IPS-18c (cell line): ENCODE data around the gene UGDH.
"Not testable (repeated sequence)": the region's sequence is repeated elsewhere in the genome, so short reads cannot be mapped to it uniquely, and the experiment has no call there.

Experiments
- H3K4me3 ChIP-seq: 2 replicates; pipeline ENCODE4 v1.7.0; 2013; ENCODE audit warnings: low read depth, mild to moderate bottlenecking, low read length, moderate library complexity; ENCODE audit not compliant: insufficient read depth
- H3K9me3 ChIP-seq: one replicate; pipeline ENCODE4 v1.6.1; 2013; ENCODE audit warnings: mild to moderate bottlenecking, low read length, moderate library complexity; ENCODE audit not compliant: control insufficient read depth, insufficient read depth

Gene UGDH

GRCh38 chr4:39470402-39470801 lies 56.8 kb downstream of the UGDH start:
- H3K9me3 ChIP-seq: no peaks in the 10 kb centered on the region
- no peak overlapping the region for H3K4me3 ChIP-seq

DNA sequence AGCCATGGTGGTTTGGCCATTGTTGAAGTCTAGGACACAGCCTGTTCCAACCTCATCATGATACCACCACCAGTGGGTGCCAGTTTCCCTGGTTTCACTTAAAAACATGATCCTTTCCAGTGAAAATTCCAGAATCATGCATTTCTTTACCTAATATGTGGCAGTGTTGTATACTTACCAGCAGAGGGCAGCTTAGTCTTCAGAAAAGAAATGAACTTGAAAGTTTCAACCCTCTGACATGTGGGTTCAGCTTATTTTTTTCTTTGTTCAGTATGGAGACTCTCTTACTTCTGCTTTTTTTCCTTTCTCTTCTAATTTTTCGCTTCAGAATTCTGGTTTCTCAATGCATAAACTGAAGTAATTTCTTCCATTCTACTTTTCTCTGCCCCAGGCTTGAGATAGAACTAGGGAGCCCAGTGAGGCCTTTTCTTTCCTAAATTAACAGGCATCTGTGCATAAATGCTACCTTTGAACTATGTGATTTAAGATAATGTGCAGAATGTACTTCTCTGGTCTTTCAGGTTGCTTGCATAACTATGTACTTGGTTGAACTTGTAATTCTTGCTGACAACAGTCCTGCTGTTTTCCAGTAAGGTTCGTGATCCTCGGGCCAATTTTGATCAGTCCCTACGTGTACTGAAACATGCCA lies 57.7 kb downstream of the UGDH start:
- Histone ChIP-seq H3K9me3 (no peaks in the 10 kb centered on the region), H3K4me3 (no peak overlapping the region)

GRCh38 chr4:39467464-39467863 lies 59.8 kb downstream of the UGDH start:
- no peaks in the 10 kb centered on the region for H3K9me3 ChIP-seq
- no peak overlapping the region for H3K4me3 ChIP-seq

- Histone ChIP-seq H3K9me3 (no peaks in the 10 kb centered on the region), H3K4me3 (no peak overlapping the region)
These were observed 60.5 kb downstream of the UGDH start for GRCh38 chr4:39466747-39467146.

- no peak overlapping the region for H3K4me3 ChIP-seq
These were observed 62.2 kb downstream of the UGDH start for GRCh38 chr4:39464886-39465501.

DNA sequence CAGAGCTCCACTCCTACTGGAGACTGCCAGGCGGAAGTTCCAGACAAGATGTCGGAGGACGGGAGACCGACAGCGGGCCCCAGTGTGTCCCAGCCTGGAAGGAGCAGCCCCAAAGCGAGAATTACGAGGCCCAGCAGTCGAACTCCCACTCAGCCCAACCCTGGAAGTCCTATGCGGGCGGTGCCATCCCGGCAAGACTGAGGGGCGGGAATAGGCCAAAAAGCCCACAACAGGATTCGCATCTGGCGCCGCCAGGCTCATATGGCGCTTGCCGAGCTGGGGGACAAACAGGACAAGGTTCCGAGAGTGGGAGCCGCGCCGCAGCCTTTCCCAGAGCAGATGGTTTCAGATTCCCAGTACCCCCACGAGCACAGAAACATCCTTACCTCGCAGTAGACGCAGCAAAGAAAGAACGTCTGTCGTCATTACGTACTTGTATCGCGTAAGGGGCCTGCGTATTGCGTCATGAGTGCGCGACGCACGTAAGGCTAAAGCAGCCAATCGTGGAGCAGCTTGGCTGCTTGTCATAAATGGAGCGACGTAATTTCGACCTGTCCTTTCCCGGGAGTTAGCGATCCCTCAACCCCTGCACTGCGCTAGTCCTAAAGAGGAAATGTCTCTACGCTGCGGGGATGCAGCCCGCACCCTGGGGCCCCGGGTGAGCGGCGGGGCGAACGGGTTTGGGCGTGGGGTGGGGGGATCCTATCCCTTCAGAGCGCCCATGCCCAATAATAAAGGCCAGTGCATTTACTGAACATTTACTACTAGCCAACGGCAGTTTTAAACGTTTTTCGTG lies 68.5 kb downstream of the UGDH start, which contains the start of the genes LIAS and RPL9:
Gene LIAS (plus strand): TSS at position 552 of the 796 bp plus-strand sequence. CDS start 62 bp downstream, at position 614.
Gene RPL9 (minus strand): TSS at position 418 of the 796 bp plus-strand sequence. CDS start 483 bp downstream, outside the sequence.
- Histone ChIP-seq H3K9me3 (no peaks in the 10 kb centered on the region), H3K4me3 (peak within 1 kb of the TSS; percentile 93)

More at GRCh38 chr4:39464886-39465501, 62.2 kb downstream of the UGDH start:
- H3K9me3 ChIP-seq: no peaks in the 10 kb centered on the region

- not testable (repeated sequence) for H3K9me3 ChIP-seq
- peak overlapping the region; percentile 93 for H3K4me3 ChIP-seq
These were observed 69.1 kb downstream of the UGDH start for GRCh38 chr4:39458161-39458504.

- Histone ChIP-seq H3K9me3 (no peaks in the 10 kb centered on the region), H3K4me3 (peak overlapping the region; percentile 93)
These were observed 70.1 kb downstream of the UGDH start for GRCh38 chr4:39456946-39457763.

DNA sequence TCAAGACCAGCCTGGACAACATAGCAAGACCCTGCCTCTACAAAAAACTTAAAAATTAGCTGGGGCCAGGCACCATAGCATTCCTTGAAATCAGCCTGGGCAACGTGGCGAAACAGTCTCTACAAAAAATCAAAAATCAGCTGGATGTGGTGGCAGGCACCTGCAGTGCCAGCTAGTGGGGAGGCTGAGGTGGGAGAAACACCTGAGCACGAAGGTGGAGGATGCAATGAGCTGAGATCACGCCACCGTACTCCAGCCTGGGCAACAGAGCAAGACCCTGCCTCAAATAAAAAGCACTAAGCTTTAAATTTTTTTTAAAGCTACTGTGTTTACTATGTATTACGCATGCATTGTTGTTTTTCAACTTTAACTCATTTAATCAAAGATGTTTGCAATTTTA lies 71.8 kb downstream of the UGDH start:
- no peak overlapping the region for H3K4me3 ChIP-seq
- H3K9me3 ChIP-seq: no peaks in the 10 kb centered on the region

DNA sequence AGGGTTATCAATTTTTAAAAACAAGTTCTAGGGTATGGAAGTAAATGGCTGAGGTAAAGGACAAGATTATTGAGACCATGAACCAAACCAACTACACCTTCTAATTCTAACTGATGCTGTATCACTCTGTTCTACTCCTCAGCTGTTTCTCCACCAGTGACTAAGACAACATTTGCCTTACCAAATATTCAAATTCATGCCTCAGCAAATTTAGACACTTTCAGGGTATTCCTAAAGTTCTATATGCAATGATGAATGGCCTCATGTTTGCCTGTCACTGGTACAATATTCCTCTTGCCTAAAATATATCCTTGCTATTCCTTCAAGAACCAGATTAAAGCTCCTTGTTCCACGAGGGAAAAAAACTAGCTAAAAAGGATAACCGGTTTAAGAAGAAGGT lies 73.5 kb downstream of the UGDH start:
- no peak overlapping the region for H3K4me3 ChIP-seq
- no peaks in the 10 kb centered on the region for H3K9me3 ChIP-seq

DNA sequence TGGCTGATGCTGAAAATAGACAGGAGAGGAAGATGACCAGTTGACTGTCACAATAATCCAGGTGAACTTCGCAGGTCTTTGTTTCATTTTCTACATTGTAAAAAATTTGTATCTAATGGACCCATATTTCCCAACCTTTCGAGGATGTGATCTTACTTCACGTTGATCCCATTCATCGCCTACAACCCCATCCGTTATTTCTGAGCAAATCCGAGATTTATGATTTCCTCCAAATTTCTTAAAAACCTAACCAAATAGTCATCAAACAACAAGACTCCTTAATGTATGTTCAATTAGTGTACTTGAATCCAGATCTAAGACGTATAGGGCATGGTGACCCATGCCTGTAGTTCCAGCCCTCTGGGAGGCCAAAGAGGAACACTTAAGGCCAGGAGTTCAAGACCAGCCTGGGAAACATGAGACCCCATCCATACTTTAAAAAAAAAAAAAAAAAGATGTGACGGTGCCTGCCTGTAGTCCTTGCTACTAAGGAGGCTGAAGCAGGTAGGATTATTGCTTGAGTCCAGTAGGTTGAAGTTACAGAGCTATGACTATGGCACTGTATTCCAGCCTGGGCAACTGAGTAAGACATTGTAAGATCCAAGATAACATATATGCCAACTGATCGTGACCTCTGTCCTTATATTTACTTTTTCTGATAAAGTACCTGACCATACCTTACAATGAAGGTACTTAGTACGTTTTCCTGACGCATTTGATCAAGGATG lies 74.2 kb downstream of the UGDH start:
- Histone ChIP-seq H3K4me3 (no peak overlapping the region), H3K9me3 (no peaks in the 10 kb centered on the region)

DNA sequence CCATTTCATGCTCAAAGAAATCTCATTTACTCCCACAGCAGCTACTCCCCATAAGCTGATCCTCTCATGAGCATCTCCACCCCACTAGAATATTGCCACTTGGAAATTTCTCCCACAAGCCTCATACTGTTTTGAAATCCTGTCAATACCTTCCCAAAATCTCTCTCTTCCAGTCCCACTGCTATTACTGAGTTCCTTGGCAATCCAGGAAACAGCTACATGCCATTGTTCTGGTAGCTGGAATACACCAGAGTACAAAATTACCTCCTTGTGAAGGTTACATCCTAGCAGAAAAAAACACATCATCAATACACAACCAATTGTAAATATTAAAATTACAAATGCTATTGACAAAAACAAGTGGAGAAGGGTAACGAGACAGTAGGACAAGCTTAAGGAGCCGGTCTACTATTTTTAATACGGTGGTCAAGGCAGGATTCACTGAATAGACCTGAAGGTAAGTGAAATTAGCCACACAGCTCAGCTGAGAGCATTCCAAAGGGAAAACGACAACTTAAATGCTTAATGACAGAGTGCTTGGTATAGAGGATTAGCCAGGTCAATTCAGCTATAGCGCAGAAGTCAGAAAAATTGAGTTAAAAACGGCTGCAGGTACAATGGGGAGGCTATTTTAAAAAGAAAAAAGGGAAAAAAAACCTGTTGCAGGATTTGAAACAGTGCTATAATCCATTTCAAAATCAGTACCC lies 74.9 kb downstream of the UGDH start:
- no peak overlapping the region for H3K4me3 ChIP-seq
- H3K9me3 ChIP-seq: no peaks in the 10 kb centered on the region

GRCh38 chr4:39451423-39452023 lies 75.7 kb downstream of the UGDH start:
- no peaks in the 10 kb centered on the region for H3K9me3 ChIP-seq
- H3K4me3 ChIP-seq: no peak overlapping the region

DNA sequence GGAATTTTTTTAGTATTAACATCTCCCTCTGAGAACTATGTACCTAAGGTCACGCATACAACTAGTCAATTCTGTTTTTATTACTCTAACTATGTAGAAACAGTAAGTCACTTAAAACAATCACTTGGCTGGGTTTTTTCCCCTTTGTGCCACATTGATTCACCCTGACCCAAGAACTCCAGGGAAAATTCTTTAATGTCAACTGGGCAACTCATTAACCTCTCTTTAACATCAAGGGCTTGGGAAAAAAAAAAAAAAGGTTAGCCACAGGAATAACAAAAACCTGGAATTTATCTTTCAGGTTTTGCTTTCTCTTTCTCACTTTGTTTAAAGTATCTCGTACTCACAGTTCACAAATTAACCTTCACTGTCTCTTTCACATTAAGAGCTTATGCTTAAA lies 76.6 kb downstream of the UGDH start:
- Histone ChIP-seq H3K4me3 (no peak overlapping the region), H3K9me3 (no peaks in the 10 kb centered on the region)
